ENCODE measurements around the gene TRABD2B. TPM values are rescaled to one million over a fixed set of nuclear protein-coding genes. Genes with fewer than 3 reads are reported as not detected.

Gene TRABD2B
- total RNA-seq, 4 donors from 2014 or later = 0.05 to 0.15 (median 0.12) TPM

DNA sequence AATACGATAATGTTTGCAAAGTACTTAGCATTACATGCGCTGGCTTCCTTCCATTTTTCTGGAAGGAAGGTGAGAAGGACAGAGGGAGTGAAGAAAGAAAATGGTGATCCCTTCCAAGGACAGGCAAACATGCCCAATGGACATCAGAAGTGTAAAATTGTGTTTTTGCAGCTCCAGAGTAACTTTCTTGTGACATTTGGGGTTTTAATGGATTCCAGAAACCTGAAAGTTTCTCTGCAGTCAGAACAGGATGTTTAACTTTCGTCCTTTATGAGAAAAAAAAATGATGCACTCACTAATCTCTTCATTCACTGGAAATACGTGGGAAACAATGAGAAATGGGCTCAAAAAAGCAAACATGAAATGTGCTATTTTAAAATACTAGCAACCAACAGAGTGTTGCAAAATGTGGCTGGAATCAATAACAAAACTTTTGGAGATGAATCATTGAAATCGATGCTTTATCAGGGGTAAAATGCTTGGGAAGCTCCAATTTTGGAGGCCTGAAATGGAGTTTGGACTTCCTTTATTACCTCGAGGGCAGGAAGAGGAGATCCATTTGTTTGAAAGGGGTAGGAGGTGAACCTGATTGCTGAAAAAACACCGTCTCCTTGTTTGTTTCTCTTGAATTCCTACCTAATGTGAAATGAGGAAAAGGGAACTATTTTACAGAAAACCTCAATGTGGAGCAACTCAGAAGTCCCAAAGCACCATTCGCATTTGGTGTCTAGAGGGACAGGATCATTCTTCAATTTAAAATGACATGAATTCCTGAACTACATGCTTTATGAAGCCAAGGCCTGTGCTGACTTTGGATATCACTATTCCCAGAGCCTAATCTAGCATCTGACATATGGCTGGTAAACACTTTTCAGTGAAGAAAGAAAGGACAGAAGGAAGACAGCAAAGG, 129.5 kb downstream of the TRABD2B start:
- Histone ChIP-seq H3K4me3 (no peak overlapping the region), H3K27ac (no peak overlapping the region), H3K4me1 (no peaks in the 10 kb centered on the region), H3K27me3 (no peaks in the 10 kb centered on the region), H3K9me3 (no peaks in the 10 kb centered on the region), H3K36me3 (no peaks in the 10 kb centered on the region)
- DNase-seq = no peak
- intact Hi-C loops (cut with DNase I; ENCODE audit: low total_unique reads) (no loop called here), in situ Hi-C loops (cut with MboI; ENCODE audit: low sequenced_read_pairs in 4 of 4) (no loop called here)
- no peak for ATAC-seq
- TF ChIP-seq, protein P1, sequence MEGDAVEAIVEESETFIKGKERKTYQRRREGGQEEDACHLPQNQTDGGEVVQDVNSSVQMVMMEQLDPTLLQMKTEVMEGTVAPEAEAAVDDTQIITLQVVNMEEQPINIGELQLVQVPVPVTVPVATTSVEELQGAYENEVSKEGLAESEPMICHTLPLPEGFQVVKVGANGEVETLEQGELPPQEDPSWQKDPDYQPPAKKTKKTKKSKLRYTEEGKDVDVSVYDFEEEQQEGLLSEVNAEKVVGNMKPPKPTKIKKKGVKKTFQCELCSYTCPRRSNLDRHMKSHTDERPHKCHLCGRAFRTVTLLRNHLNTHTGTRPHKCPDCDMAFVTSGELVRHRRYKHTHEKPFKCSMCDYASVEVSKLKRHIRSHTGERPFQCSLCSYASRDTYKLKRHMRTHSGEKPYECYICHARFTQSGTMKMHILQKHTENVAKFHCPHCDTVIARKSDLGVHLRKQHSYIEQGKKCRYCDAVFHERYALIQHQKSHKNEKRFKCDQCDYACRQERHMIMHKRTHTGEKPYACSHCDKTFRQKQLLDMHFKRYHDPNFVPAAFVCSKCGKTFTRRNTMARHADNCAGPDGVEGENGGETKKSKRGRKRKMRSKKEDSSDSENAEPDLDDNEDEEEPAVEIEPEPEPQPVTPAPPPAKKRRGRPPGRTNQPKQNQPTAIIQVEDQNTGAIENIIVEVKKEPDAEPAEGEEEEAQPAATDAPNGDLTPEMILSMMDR (IDR thresholded peaks at IDR 0.05 in 4 of 5, conservative IDR thresholded peaks at IDR 0.05 in 1 of 5) = no peak
- no peak for TF ChIP-seq POLR2A (IDR thresholded peaks at IDR 0.05)

DNA sequence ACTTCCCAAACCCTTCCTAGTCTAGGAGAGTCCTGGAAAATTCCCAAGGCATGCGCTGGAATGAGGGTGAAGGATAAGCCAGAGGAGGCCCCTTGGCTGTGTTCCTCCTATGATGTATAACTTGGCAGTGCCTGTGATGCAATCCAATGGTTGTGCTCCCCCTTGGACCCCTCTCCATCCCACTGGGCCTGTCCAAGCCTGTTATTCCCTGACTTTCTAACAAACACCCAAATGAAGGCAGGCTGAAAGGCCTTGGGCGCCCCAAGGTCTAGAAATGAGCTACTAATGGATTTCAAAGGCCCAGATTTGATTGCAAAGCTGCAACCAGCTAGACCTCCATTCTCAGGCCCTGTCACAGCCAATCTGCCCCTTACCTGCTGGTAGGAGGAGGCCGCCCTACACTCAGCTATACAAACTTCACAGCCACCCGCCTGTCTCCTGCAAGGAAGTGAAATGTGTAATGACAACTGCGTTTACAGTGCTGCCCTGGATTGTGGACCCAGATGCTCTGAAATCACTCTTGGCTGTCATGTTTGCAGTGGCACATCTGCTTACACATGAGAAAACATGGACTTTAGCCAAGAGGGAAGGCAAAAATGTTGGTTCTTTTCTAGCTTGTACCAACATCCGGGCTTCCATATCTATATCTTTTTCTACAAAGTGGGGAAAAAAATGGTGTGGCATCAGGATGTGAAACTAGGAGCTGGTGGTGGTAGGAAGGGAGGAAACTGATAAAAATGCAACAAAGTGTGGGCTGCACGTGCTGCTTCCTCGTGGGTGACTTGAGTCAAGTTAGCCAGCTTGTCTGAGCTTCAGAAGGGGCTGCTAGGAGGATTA, 130.4 kb downstream of the TRABD2B start:
- no peaks in the 10 kb centered on the region for H3K36me3 ChIP-seq
- intact Hi-C loops (cut with DNase I; ENCODE audit: low total_unique reads) = no loop called here
- H3K4me3 ChIP-seq = no peak overlapping the region
- no peak for TF ChIP-seq POLR2A (IDR thresholded peaks at IDR 0.05)
- TF ChIP-seq, protein P1 (IDR thresholded peaks at IDR 0.05 in 4 of 5, conservative IDR thresholded peaks at IDR 0.05 in 1 of 5) = no peak
- no peak for ATAC-seq
- no peaks in the 10 kb centered on the region for H3K4me1 ChIP-seq
- DNase-seq = no peak
- no peaks in the 10 kb centered on the region for H3K9me3 ChIP-seq
- no peak overlapping the region for H3K27ac ChIP-seq
- no peaks in the 10 kb centered on the region for H3K27me3 ChIP-seq
- in situ Hi-C loops (cut with MboI; ENCODE audit: low sequenced_read_pairs in 4 of 4) = no loop called here

DNA sequence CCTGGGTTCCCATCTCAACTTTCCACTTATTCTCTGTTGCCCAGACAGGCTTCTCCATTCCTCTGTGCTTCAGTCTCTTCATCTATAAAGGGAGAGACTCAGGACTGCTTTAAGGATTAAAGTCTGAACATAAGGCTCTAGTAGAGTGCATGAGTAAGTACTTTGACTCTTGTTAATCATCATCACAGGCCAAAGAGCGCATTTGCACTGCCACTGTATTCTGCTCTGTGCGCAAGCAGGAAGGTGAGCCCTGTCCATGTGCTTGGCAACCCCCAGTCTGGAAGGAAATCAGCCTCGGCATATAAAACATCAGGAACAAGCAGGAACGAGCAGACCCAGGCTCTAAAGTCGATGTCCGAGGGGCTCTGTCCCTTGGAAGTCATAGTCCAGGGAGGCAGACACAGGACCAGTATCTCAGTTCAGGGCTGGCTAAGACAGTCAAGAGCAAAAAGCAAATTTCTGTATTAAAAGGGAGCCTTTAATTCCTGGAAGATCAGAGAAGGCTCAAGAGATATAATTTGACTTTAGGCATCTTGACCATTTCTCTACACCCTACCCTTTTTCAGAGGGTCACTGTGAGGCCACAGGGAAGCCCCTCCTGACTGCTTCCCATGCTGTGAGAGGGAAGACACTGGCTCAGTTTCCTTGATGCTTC, 131.2 kb downstream of the TRABD2B start:
- no peak for DNase-seq
- no peaks in the 10 kb centered on the region for H3K4me1 ChIP-seq
- intact Hi-C loops (cut with DNase I; ENCODE audit: low total_unique reads) (no loop called here), in situ Hi-C loops (cut with MboI; ENCODE audit: low sequenced_read_pairs in 4 of 4) (no loop called here)
- H3K4me3 ChIP-seq = no peak overlapping the region
- H3K36me3 ChIP-seq = no peaks in the 10 kb centered on the region
- H3K27ac ChIP-seq = no peak overlapping the region
- H3K9me3 ChIP-seq = no peaks in the 10 kb centered on the region
- no peak for TF ChIP-seq POLR2A (IDR thresholded peaks at IDR 0.05)
- TF ChIP-seq, protein P1 (IDR thresholded peaks at IDR 0.05 in 4 of 5, conservative IDR thresholded peaks at IDR 0.05 in 1 of 5) = no peak
- H3K27me3 ChIP-seq = no peaks in the 10 kb centered on the region
- no peak for ATAC-seq

DNA sequence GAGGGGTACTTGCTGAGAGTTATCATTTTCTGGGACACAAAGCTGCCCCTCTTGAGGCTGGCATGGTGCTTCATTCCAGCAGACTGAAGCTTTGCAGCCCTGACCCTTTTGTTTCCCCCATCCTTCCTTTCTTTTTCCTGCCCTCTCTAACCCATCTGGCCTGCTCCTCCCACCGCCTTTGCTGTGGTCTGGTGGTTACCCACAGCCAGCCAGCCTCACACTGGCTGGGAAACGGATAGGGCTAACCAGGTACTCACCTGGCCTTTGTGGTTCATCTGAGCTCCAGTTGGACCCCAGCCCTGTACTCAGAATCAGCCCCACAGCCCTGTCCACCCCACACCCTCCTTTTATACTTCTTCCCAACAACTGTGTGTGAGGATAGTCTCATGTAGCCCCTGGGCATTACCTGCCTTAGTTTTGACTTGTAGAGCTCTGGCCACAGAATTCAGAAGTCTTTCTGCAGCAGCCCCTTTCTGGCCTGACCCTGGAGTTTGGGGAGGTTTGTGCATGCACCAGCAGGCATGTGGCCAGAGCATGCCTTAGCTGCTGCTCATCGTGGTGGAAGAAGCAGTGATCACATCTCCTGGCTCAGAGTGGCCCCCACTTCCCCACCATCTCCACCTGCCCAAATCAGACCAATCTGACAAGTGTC, 138.0 kb downstream of the TRABD2B start:
- intact Hi-C loops (cut with DNase I; ENCODE audit: low total_unique reads) = no loop called here
- TF ChIP-seq, protein P1 (IDR thresholded peaks at IDR 0.05 in 4 of 5, conservative IDR thresholded peaks at IDR 0.05 in 1 of 5) = no peak
- TF ChIP-seq POLR2A (IDR thresholded peaks at IDR 0.05) = no peak
- H3K4me3 ChIP-seq = no peak overlapping the region
- no peaks in the 10 kb centered on the region for H3K9me3 ChIP-seq
- no peaks in the 10 kb centered on the region for H3K36me3 ChIP-seq
- H3K27me3 ChIP-seq = no peaks in the 10 kb centered on the region
- no peaks in the 10 kb centered on the region for H3K4me1 ChIP-seq
- no peak overlapping the region for H3K27ac ChIP-seq
- DNase-seq (no peak), ATAC-seq (no peak)
- in situ Hi-C loops (cut with MboI; ENCODE audit: low sequenced_read_pairs in 4 of 4) = no loop called here
